HG02642 (cell line): Measurements from ENCODE around the gene SAMD9.
"Not testable (repeated sequence)": the region's sequence is repeated elsewhere in the genome, so short reads cannot be mapped to it uniquely, and the experiment has no call there.

Source experiments
- ATAC-seq: cut with Tn5 transposase; IDR thresholded peaks from one replicate; pipeline ENCODE4 v1.9.1; 2021; ENCODE audit warnings: mild to moderate bottlenecking; ENCODE audit not compliant: unreplicated experiment, poor library complexity

SAMD9 gene

DNA sequence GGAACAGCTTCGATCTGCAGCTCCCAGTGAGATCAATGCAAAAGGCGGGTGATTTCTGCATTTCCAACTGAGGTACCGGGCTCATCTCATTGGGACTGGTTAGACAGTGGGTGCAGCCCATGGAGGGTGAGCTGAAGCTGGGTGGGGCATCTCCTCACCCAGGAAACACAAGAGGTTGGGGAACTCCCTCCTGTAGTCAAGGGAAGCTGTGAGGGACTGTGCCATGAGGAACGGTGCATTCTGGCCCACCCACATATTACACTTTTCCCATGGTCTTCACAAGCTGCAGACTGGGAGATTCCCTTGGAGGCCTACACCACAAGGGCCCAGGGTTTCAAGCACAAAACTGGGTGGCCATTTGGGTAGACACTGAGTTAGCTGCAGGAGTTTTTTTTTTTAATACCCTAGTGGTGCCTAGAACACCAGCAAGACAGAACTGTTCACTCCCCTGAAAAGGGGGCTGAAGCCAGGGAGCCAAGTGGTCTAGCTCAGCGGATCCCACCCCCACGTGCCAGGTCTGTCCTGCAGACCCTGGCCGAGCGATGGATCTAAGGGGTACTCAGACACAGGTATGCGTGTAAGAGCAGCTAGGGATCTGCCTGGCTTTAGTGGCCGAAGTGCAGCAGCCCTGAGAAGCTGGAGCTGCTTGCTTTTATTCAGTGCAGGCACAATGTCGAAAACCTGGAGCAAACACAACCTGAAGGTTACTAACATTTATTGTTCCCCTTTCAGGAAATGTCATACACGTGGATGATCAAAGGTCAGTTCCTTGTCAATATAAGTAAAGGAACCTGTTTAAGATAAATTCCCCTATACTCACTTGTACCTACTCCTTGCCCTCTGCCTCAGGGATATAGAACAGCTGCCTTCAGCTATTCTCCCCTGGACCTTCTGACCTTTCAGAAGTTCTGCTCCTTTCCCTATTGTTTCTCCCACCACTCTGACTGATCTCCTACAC, 3.1 kb upstream of the SAMD9 start:
- no peak for ATAC-seq

DNA sequence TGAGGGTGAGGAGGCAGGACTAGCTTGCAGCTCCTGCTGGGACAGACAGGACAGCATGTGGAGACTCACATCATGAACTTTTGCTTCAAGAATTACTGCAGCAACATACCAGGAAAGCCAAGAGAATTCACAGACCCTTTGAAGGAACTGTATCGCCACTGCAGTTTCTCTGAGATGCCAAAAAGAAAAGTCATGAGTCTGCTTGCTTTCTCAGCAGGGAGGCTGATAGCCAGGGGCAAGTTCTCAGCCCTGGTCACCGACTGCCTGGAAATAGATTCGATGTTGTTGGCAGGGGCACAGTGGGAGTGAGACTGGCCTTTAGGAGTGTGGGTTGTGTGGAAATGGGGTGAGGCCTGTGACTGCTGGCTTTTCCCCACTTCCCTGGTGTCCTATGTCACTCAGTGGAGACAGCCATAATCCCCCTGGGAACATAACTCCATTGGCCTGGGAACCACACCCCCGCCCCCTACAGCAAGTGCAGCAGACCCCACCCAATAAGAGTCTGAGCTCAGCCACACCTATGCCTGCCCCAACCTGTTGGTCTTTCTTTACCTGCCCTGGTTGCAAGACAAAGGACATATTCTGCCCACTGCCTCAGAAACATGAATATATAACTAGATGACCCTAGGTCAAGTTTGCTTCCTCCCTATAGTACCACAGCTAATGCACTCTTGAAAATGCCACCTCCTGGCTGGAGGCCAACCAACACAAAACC, 1.6 kb upstream of the SAMD9 start:
- no peak for ATAC-seq

DNA sequence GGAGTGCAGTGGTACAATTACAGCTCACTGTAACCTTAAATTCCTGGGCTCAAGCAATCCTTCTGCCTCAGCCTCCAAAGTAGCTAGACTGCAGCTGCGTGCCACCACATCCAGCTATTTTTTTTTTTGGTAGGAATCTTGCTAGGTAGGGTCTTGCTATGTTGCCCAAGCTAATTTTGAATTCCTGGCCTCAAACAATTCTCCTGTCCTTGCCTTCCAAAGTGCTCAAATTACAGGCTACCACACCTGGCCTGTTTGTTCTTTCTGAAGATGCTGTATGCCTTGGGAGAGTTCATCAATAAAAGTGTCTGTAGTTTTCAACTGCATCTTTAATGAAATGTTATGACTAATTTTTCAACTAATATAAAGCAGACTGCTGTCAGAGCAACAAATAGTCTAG, 452 bp downstream of the SAMD9 start:
- ATAC-seq = no peak

DNA sequence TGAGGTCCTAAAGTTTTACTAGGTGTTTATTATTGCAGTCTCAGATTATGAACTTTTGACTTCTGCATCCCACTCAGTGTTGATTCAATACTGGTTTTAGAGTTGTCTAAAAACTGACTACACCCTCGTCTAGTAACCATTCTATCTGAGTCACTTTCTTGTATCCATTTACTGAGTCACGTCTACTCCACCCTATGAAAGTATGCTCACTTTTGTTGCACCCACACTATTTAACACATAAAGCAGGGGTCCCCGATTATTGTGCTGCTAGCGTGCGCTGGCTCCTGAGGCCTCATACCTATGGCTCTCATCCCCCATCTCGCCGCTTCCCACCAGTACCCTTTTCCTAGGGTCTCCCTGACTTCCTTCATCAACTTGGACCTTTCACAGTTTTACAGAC, 2.0 kb downstream of the SAMD9 start:
- ATAC-seq = no peak

DNA sequence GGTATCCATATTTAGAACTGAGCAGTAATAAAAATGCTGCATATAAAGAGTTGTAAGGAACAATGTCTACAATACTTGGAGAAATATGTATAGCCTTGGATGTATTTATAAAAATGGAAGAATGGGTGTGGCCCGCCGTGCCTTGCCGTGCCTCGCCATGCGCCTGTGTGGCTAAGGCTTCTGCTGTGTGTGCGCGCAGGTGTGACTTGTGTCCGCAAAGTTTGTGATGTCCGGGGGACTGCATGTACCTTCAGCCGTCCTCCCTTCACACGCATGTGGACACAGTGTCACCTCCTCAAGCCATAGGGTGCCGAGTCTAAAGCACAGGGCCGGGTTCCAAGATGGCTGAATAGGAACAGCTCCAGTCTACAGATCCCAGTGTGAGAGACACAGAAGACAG, 9.8 kb downstream of the SAMD9 start:
- no peak for ATAC-seq

DNA sequence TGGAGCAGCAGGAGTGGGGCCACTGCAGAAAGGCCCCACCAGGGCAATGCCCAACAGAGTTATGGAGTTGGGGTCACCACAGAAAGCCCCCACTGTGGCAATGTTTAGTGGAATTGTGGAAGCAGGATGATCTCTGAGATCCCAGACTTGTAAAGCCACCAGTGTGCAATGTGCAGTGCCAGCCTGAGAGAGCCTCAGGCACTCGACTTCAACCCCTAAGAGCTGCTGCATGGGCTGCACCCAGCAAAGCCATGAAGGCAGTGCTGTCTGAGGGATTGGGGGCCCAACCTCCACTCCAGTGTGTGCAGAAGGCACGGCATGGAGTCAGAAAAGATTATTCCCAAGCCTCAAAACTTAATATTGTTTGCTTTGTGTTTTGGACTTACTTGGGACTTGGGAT, 20.4 kb downstream of the SAMD9 start:
- no peak for ATAC-seq

DNA sequence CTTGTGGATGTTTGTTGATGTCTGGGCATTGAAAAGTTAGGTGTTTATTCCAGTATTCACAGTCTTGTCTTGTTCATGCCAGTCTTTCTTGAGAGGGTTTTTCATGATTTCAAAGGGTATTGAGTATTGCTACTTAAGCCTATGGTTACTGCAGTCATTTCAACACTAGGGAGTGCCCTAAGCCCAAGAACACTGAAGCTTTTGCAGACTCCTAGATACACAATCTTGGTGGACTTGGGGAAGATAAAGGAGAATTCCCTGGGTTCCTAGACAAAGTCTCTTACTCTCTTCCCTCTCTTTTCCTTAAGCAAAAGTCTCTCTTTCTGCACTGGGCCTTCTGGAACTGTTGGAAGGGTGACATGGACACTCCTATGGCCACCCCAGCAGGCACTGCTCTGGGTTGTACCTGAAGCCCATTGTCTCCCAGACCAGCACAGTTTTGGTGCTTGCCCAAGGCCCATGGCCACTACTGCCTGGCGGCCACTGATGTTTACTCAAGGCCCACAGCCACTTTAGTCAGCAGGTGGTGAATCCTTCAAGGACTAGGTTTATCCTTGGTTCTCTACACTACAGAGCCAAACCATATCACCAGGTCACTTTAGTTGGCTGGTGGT, 24.9 kb downstream of the SAMD9 start:
- ATAC-seq = peak; percentile 72

DNA sequence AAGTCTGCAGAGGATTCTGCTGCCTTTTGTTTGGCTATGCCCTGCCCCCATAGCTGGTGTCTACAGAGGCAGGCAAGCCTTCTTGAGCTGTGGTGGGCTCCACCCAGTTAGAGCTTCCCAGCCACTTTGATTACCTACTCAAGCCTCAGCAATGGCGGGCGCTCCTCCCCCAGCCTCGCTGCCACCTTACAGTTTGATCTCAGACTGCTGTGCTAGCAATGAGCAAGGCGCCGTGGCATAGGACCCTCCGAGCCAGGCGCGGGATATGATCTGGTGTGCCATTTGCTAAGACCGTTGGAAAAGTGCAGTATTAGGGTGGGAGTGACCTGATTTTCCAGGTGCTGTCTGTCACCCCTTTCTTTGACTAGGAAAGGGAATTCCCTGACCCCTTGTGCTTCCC, 44.4 kb downstream of the SAMD9 start:
- ATAC-seq = not testable (repeated sequence)

DNA sequence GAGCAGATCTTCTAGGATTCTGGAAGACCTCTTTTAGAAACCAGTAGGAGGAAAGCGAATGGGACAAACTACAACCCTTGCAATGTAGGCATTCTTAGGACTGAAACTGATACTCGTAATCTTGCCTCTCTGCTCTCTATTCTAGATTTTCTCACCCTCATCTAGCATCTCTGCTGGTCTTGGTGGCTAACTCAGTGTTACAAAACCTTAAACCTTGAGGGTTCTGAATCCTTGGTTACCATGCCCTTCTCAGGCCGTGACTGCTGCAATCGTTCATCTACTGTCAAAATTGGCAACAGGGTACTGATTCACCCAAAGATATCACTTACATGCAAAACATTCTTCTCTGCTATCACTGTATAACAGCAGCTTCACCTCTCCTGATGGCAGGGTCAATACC, 55.2 kb downstream of the SAMD9 start:
- no peak for ATAC-seq

DNA sequence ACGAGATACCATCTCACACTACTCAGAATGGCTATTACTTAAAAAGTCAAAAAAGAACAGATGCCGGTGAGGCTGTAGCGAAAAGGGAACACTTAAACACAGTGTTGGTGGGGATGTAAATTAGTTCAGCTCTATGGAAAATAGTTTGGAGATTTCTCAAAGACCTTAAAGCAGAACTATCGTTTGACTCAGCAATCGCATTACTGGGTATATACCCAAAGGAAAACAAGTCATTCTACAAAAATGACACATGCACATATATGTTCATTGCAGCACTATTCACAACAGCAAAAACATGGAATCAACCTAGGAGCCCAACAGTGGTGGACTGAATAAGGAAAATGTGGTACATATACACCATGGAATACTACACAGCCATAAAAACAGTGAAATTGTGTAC, 56.9 kb downstream of the SAMD9 start:
- ATAC-seq = no peak

DNA sequence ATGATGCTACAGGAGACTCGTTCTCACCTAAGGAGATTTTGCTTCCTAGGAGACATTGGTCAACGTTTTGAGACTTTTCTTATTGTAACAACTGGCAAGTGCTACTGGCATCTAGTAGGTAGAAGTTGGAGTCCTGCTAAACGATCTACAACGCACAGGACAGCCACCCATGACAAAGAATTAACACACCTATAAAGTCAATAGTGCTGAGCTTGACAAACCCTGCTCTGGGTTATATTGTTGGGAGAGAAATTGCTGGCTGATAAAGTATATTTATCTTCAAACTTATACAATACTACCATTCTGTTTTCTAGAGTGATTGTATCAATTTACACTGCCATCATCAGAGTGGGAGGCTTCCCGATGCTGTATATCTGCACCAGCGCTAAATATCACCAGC, 57.8 kb downstream of the SAMD9 start:
- no peak for ATAC-seq

DNA sequence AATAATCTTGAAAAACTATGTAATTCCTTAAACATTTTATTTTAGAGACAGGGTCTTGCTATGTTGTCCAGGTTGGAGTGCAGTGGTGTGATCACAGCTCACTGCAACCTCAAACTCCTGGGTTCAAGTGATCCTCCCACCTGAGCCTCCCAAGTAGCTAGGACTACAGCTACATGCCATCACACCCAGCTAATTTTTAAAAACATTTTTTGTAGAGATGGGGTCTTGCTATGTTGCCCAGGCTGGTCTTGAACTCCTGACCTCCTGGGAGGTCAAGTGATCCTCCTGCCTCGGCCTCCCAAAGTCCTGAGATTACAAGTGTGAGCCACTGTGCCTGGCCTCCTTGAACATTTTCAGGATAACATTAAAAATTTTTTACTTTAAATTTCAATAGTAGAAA, 61.2 kb downstream of the SAMD9 start:
- not testable (repeated sequence) for ATAC-seq

DNA sequence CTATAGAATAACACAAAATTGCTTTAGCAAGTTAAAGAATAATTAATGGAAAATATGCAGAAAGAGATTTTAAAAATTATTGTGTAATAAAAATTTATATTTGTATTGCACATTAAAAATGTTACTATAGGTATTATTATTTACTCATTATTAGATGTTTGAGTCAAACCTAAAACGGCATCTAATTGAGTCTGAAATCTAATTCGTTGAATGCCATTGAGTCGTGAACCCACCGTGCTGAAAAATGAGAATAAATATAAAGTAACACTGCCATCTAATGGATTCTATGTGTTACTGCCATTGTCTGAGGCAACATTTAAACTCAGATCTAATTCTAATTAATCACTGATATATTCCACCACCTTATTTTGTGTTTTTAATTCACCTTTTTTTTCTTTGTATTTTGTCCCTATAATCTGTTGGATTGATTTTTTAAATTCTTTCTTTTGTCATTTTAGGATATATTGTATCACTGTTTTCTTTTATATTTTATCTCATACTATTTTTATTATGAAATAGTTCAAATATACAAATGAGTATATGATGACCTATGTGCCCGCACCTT, 62.2 kb downstream of the SAMD9 start:
- ATAC-seq = no peak

DNA sequence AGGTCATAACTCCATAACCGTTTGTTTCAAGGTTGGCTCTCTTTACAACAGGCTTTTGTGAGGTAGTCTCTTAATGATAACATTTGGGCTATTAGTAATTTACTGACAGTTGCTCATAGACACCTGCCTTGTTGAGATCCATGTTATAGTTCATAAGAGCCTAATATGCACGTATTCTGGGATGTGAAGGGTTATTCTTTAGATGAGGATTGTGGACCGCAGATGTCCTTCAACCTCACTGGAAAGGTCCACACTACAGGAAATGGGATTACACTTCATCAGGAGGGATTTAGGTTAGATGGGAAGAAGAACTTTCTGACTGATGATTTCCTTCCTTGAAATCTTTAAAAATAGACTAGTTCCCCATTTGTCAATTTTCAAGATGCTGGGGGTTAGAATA, 62.8 kb downstream of the SAMD9 start:
- ATAC-seq = no peak

DNA sequence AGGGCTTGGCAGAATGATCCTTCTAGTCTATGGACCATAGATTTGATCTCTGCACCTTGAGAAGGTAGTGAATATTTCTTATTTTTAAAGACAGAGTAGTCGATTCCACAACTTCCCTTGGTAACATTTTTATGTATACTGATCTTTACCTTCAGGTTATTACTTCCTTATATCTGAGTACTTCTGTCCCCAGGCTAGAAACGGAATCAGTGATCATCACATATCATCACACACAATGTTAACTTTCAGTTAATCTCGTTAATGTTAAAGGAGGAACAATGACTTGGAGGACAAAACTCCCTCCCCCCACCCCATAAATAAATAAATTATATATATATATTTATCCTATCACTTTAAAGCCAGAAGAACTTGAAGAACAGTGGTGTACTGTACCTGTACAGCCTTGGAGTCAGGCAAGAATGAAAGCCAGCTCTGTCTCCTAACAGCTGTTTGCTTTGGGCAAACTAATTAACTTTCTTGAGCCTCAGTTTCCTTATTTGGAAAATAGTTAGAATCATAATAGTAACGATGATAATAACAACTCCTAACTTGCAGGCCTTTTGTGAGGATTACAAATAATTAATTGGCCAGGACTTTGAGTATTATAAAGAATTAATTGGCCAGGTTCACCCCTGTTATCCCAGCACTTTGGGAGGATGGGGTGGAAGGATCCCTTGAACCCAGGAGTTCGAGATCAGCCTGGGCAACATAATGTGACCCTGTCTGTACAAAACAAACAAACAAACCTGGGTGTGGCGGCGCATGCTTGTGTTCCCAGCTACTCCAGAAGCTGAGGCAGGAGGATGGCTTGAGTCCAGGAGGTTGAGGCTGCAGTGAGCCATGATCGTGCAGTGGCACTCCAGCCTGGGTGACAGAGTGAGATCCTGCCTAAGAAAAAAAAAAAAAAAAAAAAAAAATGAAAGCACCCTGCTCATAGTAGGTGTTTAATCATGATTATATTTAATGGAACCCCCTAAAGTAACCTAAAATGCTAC, 63.5 kb downstream of the SAMD9 start:
- ATAC-seq = no peak

DNA sequence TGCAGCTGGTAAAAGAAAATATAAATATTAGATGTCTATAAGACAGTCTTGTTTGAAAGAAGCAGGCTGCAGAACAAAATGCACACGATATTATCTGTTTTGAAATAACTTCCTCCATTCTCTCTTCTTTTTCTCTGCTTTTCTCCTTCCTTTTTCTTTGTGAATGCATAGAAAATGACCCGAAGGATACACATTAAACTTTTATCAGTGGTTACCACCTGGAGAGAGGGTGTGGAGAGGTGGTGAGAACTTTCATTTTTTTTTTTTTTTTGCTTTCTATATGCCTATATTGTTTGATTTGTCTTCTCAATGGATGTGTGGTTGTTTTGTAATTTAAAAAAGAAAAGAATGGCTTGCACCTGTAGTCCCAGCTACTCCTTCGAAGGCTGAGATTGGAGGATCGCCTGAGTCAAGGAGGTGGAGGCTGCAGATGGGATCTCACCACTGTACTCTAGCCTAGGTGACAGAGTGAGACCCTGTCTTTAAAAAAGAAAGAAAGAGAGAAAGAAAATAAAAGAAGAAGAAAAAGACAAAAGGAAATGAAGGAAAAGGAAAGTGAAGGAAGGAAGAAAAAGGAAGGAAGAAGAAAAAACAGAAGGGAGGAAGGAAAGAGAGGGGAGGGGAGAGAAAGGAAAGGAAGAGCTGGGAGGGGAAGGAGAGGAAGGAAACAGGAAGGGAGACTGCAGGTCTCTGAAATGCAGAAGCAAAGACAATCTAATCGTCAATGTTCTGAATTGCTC, 64.4 kb downstream of the SAMD9 start:
- no peak for ATAC-seq

DNA sequence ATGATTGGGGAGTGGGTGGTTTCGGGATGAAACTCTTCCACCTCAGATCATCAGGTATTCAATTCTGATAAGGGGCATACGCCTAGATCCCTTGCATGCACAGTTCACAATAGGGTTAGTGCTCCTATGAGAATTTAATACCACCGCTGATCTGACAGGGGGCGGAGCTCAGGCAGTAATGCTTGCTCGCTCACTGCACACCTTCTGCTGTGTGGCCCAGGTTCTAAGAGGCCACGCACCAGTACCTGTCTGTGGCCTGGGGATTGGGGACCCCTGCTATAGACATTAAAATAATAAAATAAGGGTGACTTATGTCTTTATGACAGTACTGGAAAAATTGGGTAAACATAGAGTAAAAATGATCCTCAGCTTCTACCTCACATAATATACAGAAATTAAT, 66.1 kb downstream of the SAMD9 start:
- ATAC-seq = no peak
